Trophoblast cell (in vitro differentiated cells and primary cell): Measurements from ENCODE around the gene CKB.

Experiments
- DNase-seq, 2 donors: peaks; one replicate each; pipeline ENCODE4 v3.0.0-alpha.2; 2016
- H2AFZ ChIP-seq: 2 replicates; pipeline ENCODE4 v1.6.1; 2013; ENCODE audit warnings: low read length, moderate library complexity, mild to moderate bottlenecking; ENCODE audit not compliant: insufficient read depth, poor library complexity
- H2AK5ac ChIP-seq: 2 replicates; pipeline ENCODE4 v1.6.1; 2013; ENCODE audit warnings: mild to moderate bottlenecking, low read length
- H2BK120ac ChIP-seq: 2 replicates; pipeline ENCODE4 v1.6.1; 2013; ENCODE audit warnings: low read length, mild to moderate bottlenecking, moderate library complexity; ENCODE audit not compliant: insufficient read depth, poor library complexity
- H2BK12ac ChIP-seq: 2 replicates; pipeline ENCODE4 v1.6.1; 2013; ENCODE audit warnings: mild to moderate bottlenecking, low read length, moderate library complexity
- H2BK5ac ChIP-seq: 2 replicates; pipeline ENCODE4 v1.6.1; 2013; ENCODE audit warnings: low read length, low read depth, moderate library complexity, mild to moderate bottlenecking; ENCODE audit not compliant: poor library complexity
- H3K14ac ChIP-seq: 2 replicates; pipeline ENCODE4 v1.6.1; 2013; ENCODE audit warnings: mild to moderate bottlenecking, low read length
- H3K18ac ChIP-seq: 2 replicates; pipeline ENCODE4 v1.6.1; 2013; ENCODE audit warnings: mild to moderate bottlenecking, low read length
- H3K23ac ChIP-seq: 2 replicates; pipeline ENCODE4 v1.6.1; 2013; ENCODE audit warnings: low read length
- H3K27ac ChIP-seq: 2 replicates; pipeline ENCODE4 v1.5.1; 2013; ENCODE audit warnings: low read depth, mild to moderate bottlenecking, inconsistent platforms, low read length, moderate library complexity
- H3K27me3 ChIP-seq: 2 replicates; pipeline ENCODE4 v1.6.1; 2013; ENCODE audit warnings: inconsistent platforms, mild to moderate bottlenecking, low read length, moderate library complexity; ENCODE audit not compliant: insufficient read depth
- H3K36me3 ChIP-seq, 2 experiments: 1 replicate in 1 of 2; 2 replicates in 1 of 2; pipeline ENCODE4 v1.6.1; 2013; ENCODE audit warnings: low read length in 2 of 2, mild to moderate bottlenecking in 2 of 2, moderate library complexity in 1 of 2; ENCODE audit not compliant: insufficient read depth in 2 of 2, control insufficient read depth in 1 of 2
- H3K4ac ChIP-seq: 2 replicates; pipeline ENCODE4 v1.6.1; 2013; ENCODE audit warnings: low read depth, mild to moderate bottlenecking, low read length, moderate library complexity
- H3K4me1 ChIP-seq, 2 experiments: 1 replicate in 1 of 2; 2 replicates in 1 of 2; pipeline ENCODE4 v1.6.1; 2013; ENCODE audit warnings: low read length in 2 of 2, mild to moderate bottlenecking in 2 of 2, moderate library complexity in 1 of 2; ENCODE audit not compliant: insufficient read depth in 2 of 2, control insufficient read depth in 1 of 2
- H3K4me2 ChIP-seq: 2 replicates; pipeline ENCODE4 v1.6.1; 2013; ENCODE audit warnings: inconsistent platforms, mild to moderate bottlenecking, low read length, moderate library complexity
- H3K4me3 ChIP-seq: 2 replicates; pipeline ENCODE4 v1.5.1; 2013; ENCODE audit warnings: mild to moderate bottlenecking, low read depth, low read length, inconsistent platforms
- H3K79me1 ChIP-seq: one replicate; pipeline ENCODE4 v1.6.1; 2013; ENCODE audit warnings: low read length
- H3K79me2 ChIP-seq: 2 replicates; pipeline ENCODE4 v1.6.1; 2013; ENCODE audit warnings: low read length, mild to moderate bottlenecking; ENCODE audit not compliant: control insufficient read depth, insufficient read depth, poor library complexity
- H3K9ac ChIP-seq: 2 replicates; pipeline ENCODE4 v1.6.1; 2013; ENCODE audit warnings: mild to moderate bottlenecking, low read length
- H3K9me3 ChIP-seq: 2 replicates; pipeline ENCODE4 v1.6.1; 2013; ENCODE audit warnings: low read depth, mild to moderate bottlenecking, control low read depth, inconsistent platforms, low read length; ENCODE audit not compliant: insufficient read depth
- H4K12ac ChIP-seq: 2 replicates; pipeline ENCODE4 v1.6.1; 2013; ENCODE audit warnings: low read depth, mild to moderate bottlenecking, low read length, moderate library complexity
- H4K8ac ChIP-seq: 2 replicates; pipeline ENCODE4 v1.6.1; 2013; ENCODE audit warnings: low read depth, mild to moderate bottlenecking, low read length, moderate library complexity
- H4K91ac ChIP-seq: one replicate; pipeline ENCODE4 v1.6.1; 2013; ENCODE audit warnings: low read depth, mild to moderate bottlenecking, low read length, moderate library complexity
- WGBS: extraction: QIAGEN DNeasy Blood & Tissue Kit; methylation state at CpG from one replicate; pipeline ENCODE4 v1.1.7; 2013; ENCODE audit warnings: missing lambda C conversion rate; ENCODE audit not compliant: insufficient read length, insufficient coverage; ENCODE audit errors: extremely low coverage; 5-methylcytosine and 5-hydroxymethylcytosine counted together

The CKB gene

DNA sequence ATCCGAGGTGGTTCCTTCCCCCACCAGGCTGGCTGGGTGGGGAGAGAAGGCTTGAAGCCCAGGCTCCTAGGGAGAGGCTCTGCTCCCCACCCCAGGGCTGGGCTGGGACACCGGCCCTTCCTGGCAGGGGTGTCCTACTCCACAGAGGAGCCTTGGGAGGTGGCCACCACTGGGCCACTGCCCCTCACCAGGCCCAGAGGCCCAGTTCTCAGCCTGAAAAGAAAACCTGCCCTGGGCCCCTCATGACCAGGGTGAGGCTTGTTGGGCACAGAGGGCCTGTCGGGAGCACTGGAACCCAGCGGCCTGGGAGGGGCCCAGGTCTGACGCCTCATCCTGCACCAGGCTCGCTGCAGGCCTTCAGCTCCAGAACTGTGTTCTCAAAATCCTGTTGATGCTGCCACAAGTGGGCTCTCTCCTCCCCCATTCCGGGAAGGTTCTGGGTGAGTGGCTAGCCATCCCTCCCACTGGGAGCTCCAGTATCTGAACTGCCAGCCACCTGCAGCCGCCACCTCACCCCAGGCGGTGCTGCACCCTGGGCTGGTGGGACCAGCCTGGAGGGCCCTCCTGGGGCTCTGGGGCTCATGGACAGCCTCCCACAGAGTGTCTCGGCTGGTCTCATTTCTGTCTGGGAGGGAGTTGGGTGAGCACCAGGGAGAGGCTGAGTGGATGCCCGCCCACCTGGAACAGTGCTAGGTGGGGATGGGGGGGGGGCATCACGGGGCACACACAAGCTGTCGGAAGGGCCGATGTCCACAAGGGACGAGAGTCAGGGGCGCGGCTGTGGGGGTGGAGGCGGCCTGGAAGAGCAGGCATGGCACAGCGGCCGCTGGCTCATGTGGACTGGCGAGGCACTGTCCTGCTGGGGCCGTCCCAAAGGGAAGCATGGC is 28.1 kb upstream of the CKB start:
- no peak overlapping the region for H2AFZ ChIP-seq
- H3K36me3 ChIP-seq = no peaks in the 10 kb centered on the region
- no peaks in the 10 kb centered on the region for H3K79me2 ChIP-seq
- no peak overlapping the region for H2AK5ac ChIP-seq
- no peak overlapping the region for H2BK5ac ChIP-seq
- H3K18ac ChIP-seq = no peak overlapping the region
- H4K91ac ChIP-seq = no peak overlapping the region
- H3K79me1 ChIP-seq = no peaks in the 10 kb centered on the region
- no peak overlapping the region for H3K4me3 ChIP-seq
- H3K4me2 ChIP-seq = no peak overlapping the region
- no peak overlapping the region for H4K12ac ChIP-seq
- peaks cover 5% of the 10 kb centered on the region for H3K9me3 ChIP-seq
- H3K27ac ChIP-seq = no peak overlapping the region
- no peaks in the 10 kb centered on the region for H3K4me1 ChIP-seq
- H3K23ac ChIP-seq = no peak overlapping the region
- no peaks in the 10 kb centered on the region for H3K27me3 ChIP-seq
- H3K4ac ChIP-seq = no peak overlapping the region
- WGBS = no CpG with 5 or more reads among the region's 22 CpGs
- H3K14ac ChIP-seq = no peak overlapping the region
- no peak for DNase-seq
- no peak overlapping the region for H2BK120ac ChIP-seq
- no peak overlapping the region for H4K8ac ChIP-seq
- H2BK12ac ChIP-seq = no peak overlapping the region
- H3K9ac ChIP-seq = no peak overlapping the region

DNA sequence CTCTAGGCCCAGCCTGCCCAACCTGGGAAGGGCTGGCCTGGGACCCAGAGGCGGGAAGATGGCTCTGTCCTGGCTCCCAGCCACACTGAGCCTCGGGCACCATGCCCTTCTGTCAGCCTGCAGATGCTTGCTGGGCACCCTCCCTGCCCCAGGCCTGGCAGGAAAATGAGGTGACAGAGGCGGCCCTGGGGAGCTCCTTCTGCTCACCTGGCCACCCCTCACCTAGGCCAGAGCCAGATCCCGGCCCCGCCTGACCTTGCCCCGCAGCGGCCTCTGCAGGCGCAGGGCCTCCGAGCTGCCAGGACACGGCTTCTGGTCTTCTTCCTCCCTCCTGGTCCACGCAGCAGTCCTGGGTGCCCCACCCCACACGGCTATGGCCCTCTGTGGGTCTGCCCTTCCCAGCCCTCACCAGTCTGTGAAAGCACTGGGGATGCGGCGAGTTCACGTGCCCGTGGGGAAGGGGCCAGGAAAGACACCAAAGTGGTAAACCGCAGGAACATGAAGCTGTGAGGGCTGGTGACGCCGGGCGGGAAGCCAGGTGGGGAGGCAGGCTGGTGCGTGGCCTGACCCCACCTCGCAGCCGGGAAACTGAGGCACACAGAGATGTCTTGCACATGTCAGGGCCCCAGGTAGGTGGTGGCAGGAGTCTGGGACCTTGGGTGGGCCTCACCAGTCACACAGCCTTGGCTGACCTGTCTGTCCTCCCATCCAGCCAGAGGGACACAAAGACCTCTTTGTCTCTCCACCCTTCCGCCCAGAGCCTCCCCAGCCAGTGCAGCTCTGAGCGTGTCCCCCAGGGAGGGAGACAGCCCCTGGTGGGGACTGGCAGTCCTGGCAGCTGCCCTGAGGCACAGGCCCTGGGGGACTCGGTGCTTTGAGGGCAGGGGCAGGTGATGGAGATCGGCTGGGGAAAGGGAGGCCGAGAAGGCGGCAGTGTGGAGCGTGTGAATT is 27.0 kb upstream of the CKB start:
- Histone ChIP-seq H2AFZ (no peak overlapping the region), H3K9ac (no peak overlapping the region), H3K4me3 (no peak overlapping the region), H2BK120ac (no peak overlapping the region), H4K91ac (no peak overlapping the region), H3K36me3 (no peaks in the 10 kb centered on the region), H4K8ac (no peak overlapping the region), H3K79me1 (no peaks in the 10 kb centered on the region), H3K27me3 (no peaks in the 10 kb centered on the region), H3K4ac (no peak overlapping the region), H2BK12ac (no peak overlapping the region), H4K12ac (no peak overlapping the region), H3K79me2 (no peaks in the 10 kb centered on the region), H3K4me1 (no peaks in the 10 kb centered on the region), H3K18ac (no peak overlapping the region), H3K14ac (no peak overlapping the region), H2AK5ac (no peak overlapping the region), H2BK5ac (no peak overlapping the region), H3K9me3 (peaks cover 5% of the 10 kb centered on the region), H3K23ac (no peak overlapping the region), H3K4me2 (no peak overlapping the region), H3K27ac (no peak overlapping the region)
- no peak for DNase-seq
- WGBS = no CpG with 5 or more reads among the region's 30 CpGs

DNA sequence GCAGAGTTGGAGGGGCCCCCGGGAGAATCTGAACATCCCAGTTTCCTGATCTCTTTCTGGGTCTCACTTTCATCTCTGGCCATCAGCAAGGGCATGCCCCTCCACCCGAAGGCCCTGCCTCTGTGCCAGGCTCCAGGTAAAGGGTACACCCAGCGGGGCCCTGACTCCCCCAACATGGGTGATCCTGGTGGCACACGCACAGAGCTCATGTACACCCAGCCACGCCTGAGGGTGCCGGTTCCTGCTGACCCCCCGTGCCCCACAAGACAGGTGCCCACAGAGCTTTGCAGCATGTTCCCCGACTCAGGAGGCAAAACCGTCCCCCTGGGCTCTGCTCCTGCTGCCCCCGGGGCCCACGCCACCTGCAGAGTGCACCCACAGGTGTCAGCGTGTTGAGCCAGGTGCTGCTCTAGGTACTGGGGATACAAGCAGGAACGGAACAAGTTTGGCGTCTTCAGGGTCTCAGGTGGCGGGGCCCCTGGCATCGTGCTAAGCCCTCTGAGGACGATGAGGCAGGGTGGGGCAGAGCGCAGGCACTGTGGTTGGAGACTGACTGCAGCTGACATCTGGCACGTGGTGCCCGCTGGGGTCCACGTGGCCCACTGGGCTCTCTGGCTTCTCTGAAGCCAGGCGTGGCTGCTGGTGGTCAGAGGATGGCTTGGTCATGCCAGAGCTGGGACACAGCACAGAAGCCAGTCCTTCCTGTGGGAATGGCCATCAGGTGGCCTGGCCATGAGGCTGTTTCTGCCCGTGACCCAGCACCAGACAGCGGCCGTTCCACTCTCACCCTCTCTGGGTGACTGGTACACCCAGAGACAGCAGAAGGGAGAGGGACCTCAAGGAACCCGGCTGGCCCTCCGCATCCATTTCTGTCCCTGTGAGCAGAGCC is 26.1 kb upstream of the CKB start:
- no CpG with 5 or more reads among the region's 27 CpGs for WGBS
- DNase-seq = no peak
- peaks cover 5% of the 10 kb centered on the region for H3K9me3 ChIP-seq

DNA sequence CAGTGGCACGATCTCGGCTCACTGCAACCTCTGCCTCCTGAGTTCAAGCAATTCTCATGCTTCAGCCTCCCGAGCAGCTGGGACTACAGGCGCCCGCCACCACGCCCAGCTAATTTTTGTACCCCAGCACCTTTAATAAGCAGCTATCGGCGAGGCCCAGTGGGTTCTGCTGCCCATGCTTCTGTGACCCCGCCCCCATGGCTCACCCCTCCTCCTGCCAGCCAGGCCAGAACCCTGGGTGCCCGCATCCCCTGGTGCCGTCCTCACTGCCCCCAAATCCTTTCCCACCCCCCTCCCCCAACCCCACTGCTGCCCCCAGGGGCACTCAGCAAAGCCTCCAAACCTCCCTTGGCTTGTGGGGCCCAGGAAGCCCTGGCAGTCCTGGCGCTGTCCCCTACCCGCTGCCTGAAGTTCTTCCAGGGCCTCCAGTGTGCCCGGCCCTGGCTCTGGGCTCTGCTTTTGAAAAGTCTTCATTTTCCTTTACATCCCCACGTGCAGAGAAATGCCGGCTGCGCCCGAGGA is 25.4 kb upstream of the CKB start:
- Histone ChIP-seq H3K4me1 (peaks cover 3% of the 10 kb centered on the region in 2 experiments), H3K9ac (no peak overlapping the region), H3K18ac (no peak overlapping the region)

More for the DNA sequence above, 26.1 kb upstream of the CKB start:
- H3K23ac ChIP-seq = no peak overlapping the region
- no peak overlapping the region for H3K9ac ChIP-seq
- no peak overlapping the region for H3K18ac ChIP-seq
- H4K8ac ChIP-seq = no peak overlapping the region
- no peaks in the 10 kb centered on the region for H3K79me2 ChIP-seq
- no peak overlapping the region for H2BK5ac ChIP-seq
- no peak overlapping the region for H2AK5ac ChIP-seq
- H3K14ac ChIP-seq = no peak overlapping the region
- no peak overlapping the region for H2AFZ ChIP-seq
- no peak overlapping the region for H2BK120ac ChIP-seq
- no peak overlapping the region for H4K12ac ChIP-seq
- H4K91ac ChIP-seq = no peak overlapping the region
- H3K4me2 ChIP-seq = no peak overlapping the region
- H3K27ac ChIP-seq = no peak overlapping the region
- no peak overlapping the region for H3K4ac ChIP-seq
- H3K36me3 ChIP-seq = no peaks in the 10 kb centered on the region
- no peak overlapping the region for H3K4me3 ChIP-seq
- H2BK12ac ChIP-seq = no peak overlapping the region
- H3K4me1 ChIP-seq = no peaks in the 10 kb centered on the region
- H3K79me1 ChIP-seq = no peaks in the 10 kb centered on the region
- no peaks in the 10 kb centered on the region for H3K27me3 ChIP-seq

More for the DNA sequence above, 25.4 kb upstream of the CKB start:
- no peak overlapping the region for H2AFZ ChIP-seq
- H3K4me3 ChIP-seq = no peak overlapping the region
- no peaks in the 10 kb centered on the region for H3K36me3 ChIP-seq
- peaks cover 5% of the 10 kb centered on the region for H3K9me3 ChIP-seq
- no peak overlapping the region for H2BK120ac ChIP-seq
- H3K27me3 ChIP-seq = no peaks in the 10 kb centered on the region
- no peak overlapping the region for H3K27ac ChIP-seq
- no peak overlapping the region for H4K8ac ChIP-seq
- H4K12ac ChIP-seq = no peak overlapping the region
- no peak overlapping the region for H3K4ac ChIP-seq
- H2AK5ac ChIP-seq = no peak overlapping the region
- no peak overlapping the region for H2BK12ac ChIP-seq
- no peaks in the 10 kb centered on the region for H3K79me2 ChIP-seq
- no peaks in the 10 kb centered on the region for H3K79me1 ChIP-seq
- no peak overlapping the region for H3K23ac ChIP-seq
- no peak for DNase-seq
- no CpG with 5 or more reads among the region's 18 CpGs for WGBS
- no peak overlapping the region for H2BK5ac ChIP-seq
- no peak overlapping the region for H3K14ac ChIP-seq
- H3K4me2 ChIP-seq = no peak overlapping the region
- H4K91ac ChIP-seq = no peak overlapping the region
